D721Med (cell line): ENCODE measurements around the gene ANKRD44.

Experiments
- DNase-seq: peaks from one replicate; pipeline ENCODE4 v3.0.0; 2011; ENCODE audit warnings: low spot score; ENCODE audit not compliant: insufficient read length
- FAIRE-seq: peaks from 2 replicates; lab custom pipeline; 2011; peaks lifted over from hg19 to GRCh38; lab: Jason Lieb, UNC
- CTCF ChIP-seq: IDR thresholded peaks from 2 replicates; pipeline ENCODE4 v1.5.1; 2012; ENCODE audit warnings: mild to moderate bottlenecking, control low read depth; ENCODE audit not compliant: insufficient read depth; ENCODE audit errors: missing control alignments

Gene ANKRD44

GRCh38 chr2:197209742-197210408, 100.7 kb downstream of the ANKRD44 start:
- FAIRE-seq (no peak), DNase-seq (no peak)
- no peak for TF ChIP-seq CTCF

GRCh38 chr2:197209246-197209645, 101.3 kb downstream of the ANKRD44 start:
- DNase-seq (no peak), FAIRE-seq (no peak)
- TF ChIP-seq CTCF: no peak

DNA sequence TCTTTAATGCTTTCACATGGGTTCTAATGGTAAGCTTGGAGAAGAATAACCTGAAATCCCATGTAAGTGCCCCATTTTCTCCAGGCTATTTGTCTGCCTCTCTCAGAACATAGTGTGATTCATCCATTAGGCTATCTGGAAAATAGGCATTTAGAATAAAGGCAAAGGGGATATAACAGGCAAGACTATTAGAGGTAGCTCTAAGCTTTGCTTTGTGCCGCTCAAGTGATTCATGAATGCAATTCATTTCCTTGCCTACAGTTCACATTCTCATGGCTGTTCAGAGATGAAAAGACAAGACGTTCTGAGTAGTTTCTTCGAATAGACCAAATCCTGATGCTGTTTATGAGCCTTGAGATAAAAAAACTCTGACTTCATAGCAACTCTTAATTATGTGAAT, 101.7 kb downstream of the ANKRD44 start:
- TF ChIP-seq CTCF: no peak
- FAIRE-seq (no peak), DNase-seq (no peak)

GRCh38 chr2:197208024-197208423, 102.6 kb downstream of the ANKRD44 start:
- no peak for TF ChIP-seq CTCF
- no peak for FAIRE-seq
- DNase-seq: no peak

DNA sequence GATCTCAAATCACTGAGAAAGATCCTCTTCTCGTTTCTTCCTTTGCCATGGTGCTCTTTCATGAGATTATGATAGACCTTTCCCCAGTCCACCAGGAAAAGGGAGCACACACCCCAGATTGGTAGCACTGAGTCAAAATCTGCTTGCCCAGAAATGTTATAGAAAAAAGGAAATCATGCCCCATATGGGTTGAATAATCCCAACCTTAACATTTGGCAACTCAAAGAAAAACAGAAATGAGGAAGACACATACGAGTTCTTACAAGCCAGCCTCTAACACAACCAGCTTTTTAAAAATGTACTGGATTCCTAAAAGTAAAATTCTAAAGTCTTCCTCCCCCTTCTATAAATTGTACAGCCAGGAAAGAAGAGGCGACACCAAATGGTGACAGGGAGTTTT, 103.0 kb downstream of the ANKRD44 start:
- FAIRE-seq (no peak), DNase-seq (no peak)
- no peak for TF ChIP-seq CTCF

GRCh38 chr2:197207106-197207505, 103.5 kb downstream of the ANKRD44 start:
- TF ChIP-seq CTCF: no peak
- FAIRE-seq (no peak), DNase-seq (no peak)

GRCh38 chr2:197205585-197206215, 104.9 kb downstream of the ANKRD44 start:
- no peak for TF ChIP-seq CTCF
- DNase-seq (no peak), FAIRE-seq (no peak)
